Hepatocyte (in vitro differentiated cells): ENCODE results near the gene GPR25.

ENCODE experiments used
- EZH2 ChIP-seq: fragments of 200-600 bp; sonication (generic); IDR thresholded peaks from 2 replicates; pipeline ENCODE4 v1.6.1; 2016; ENCODE audit warnings: antibody characterized with exemption, mild to moderate bottlenecking, borderline replicate concordance
- EZH2phosphoT487 ChIP-seq: fragments of 200-600 bp; sonication (generic); IDR thresholded peaks from one replicate; pipeline ENCODE4 v1.6.1; 2018; ENCODE audit warnings: antibody characterized with exemption, mild to moderate bottlenecking, low read depth, moderate library complexity; ENCODE audit not compliant: unreplicated experiment, severe bottlenecking
- TF ChIP-seq, protein P1 (sequence below): fragments of 200-600 bp; sonication (generic); IDR thresholded peaks from 2 replicates; pipeline ENCODE4 v1.5.1; 2016; ENCODE audit warnings: antibody characterized with exemption, mild to moderate bottlenecking; ENCODE audit not compliant: poor library complexity

DNA sequence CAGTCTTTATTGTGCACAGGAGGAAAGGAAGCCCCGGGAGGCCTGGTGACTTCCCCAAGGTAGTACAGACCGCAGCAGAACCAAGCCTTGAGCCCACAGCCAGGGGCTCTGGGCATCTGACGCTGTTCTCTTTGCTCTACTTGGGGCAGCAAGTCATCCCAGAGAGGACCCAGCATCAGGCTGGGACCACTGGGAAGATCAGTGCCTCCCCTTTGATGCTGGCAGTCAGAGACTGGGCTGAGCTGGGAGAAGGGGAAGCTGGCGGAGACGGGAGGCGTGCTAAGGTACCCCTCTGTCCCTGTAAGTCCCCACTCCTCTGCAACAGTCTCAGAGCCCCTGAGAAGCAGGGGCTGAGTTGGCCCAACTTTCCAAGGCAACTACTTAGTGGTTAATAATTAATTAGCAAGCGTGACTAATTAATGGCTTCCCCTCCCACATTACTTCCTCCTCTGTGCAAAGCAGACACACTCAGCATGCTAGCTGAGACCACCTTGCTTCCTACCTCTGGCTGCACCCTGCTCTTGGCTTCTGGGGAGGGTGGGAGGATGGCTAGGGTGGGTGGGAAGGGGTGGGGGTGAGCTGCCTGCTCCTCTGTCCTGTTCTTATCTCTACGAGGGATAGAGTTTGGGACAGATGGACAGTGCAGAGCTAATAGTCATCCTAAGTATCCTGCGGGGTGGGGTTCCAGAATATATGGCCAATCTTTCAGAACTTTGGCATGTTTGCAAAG, 23.2 kb downstream of the GPR25 start:
- TF ChIP-seq, protein P1, sequence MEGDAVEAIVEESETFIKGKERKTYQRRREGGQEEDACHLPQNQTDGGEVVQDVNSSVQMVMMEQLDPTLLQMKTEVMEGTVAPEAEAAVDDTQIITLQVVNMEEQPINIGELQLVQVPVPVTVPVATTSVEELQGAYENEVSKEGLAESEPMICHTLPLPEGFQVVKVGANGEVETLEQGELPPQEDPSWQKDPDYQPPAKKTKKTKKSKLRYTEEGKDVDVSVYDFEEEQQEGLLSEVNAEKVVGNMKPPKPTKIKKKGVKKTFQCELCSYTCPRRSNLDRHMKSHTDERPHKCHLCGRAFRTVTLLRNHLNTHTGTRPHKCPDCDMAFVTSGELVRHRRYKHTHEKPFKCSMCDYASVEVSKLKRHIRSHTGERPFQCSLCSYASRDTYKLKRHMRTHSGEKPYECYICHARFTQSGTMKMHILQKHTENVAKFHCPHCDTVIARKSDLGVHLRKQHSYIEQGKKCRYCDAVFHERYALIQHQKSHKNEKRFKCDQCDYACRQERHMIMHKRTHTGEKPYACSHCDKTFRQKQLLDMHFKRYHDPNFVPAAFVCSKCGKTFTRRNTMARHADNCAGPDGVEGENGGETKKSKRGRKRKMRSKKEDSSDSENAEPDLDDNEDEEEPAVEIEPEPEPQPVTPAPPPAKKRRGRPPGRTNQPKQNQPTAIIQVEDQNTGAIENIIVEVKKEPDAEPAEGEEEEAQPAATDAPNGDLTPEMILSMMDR, result no peak
- no peak for TF ChIP-seq EZH2
- TF ChIP-seq EZH2phosphoT487, result no peak
